Astrocyte (in vitro differentiated cells and primary cell): Measurements from ENCODE around the gene CRY2. TPM values are rescaled to one million over a fixed set of nuclear protein-coding genes. Genes with fewer than 3 reads are reported as not detected.
A peak's percentile ranks its signal among the peaks of the same experiment; 100 is the strongest.

Experiments
- DNase-seq: peaks from one replicate; pipeline ENCODE4 v3.0.0-alpha.2; 2010; ENCODE audit warnings: low read depth
- FAIRE-seq: peaks from 2 replicates; lab custom pipeline; 2011; peaks lifted over from hg19 to GRCh38; lab: Jason Lieb, UNC
- H2AFZ ChIP-seq: 2 replicates; pipeline ENCODE4 v1.6.0; 2012; ENCODE audit warnings: low read depth, low read length, inconsistent platforms
- H3K27ac ChIP-seq: 2 replicates; pipeline ENCODE4 v1.5.1; 2011; ENCODE audit warnings: low read depth, low read length, inconsistent platforms
- H3K27me3 ChIP-seq: 2 replicates; pipeline ENCODE4 v1.6.0; 2011; ENCODE audit warnings: low read length, inconsistent platforms; ENCODE audit not compliant: insufficient read depth
- H3K36me3 ChIP-seq: 2 replicates; pipeline ENCODE4 v1.5.1; 2011; ENCODE audit warnings: low read length, inconsistent platforms; ENCODE audit not compliant: insufficient read depth
- H3K4me1 ChIP-seq: 2 replicates; pipeline ENCODE4 v1.5.1; 2011; ENCODE audit warnings: low read length, inconsistent platforms; ENCODE audit not compliant: insufficient read depth
- H3K4me2 ChIP-seq: 2 replicates; pipeline ENCODE4 v1.6.0; 2012; ENCODE audit warnings: low read length, inconsistent platforms
- H3K4me3 ChIP-seq: 2 replicates; pipeline ENCODE4 v1.5.1; 2011; ENCODE audit warnings: low read depth, mild to moderate bottlenecking, low read length, inconsistent platforms; ENCODE audit not compliant: insufficient read depth
- H3K79me2 ChIP-seq: 2 replicates; pipeline ENCODE4 v1.6.0; 2012; ENCODE audit warnings: mild to moderate bottlenecking, low read length, inconsistent platforms; ENCODE audit not compliant: insufficient read depth
- H3K9ac ChIP-seq: 2 replicates; pipeline ENCODE4 v1.6.0; 2012; ENCODE audit warnings: mild to moderate bottlenecking, low read length, inconsistent platforms
- H3K9me3 ChIP-seq: 2 replicates; pipeline ENCODE4 v1.5.1; 2012; ENCODE audit warnings: low read depth, mild to moderate bottlenecking, low read length, inconsistent platforms; ENCODE audit not compliant: insufficient read depth
- H4K20me1 ChIP-seq: 2 replicates; pipeline ENCODE4 v1.6.0; 2012; ENCODE audit warnings: low read length, inconsistent platforms; ENCODE audit not compliant: insufficient read depth
- H3K27ac Mint-ChIP-seq: one replicate; pipeline ENCODE4 v1.8.0; 2021; ENCODE audit warnings: mild to moderate bottlenecking, mixed read lengths; ENCODE audit not compliant: unreplicated experiment
- H3K27me3 Mint-ChIP-seq: one replicate; pipeline ENCODE4 v1.8.0; 2021; ENCODE audit warnings: low read depth, mixed read lengths; ENCODE audit not compliant: unreplicated experiment
- H3K36me3 Mint-ChIP-seq: one replicate; pipeline ENCODE4 v1.8.0; 2021; ENCODE audit warnings: low read depth, mixed read lengths; ENCODE audit not compliant: unreplicated experiment
- H3K4me1 Mint-ChIP-seq: one replicate; pipeline ENCODE4 v1.8.0; 2021; ENCODE audit warnings: low read depth, mixed read lengths; ENCODE audit not compliant: unreplicated experiment
- H3K4me3 Mint-ChIP-seq: one replicate; pipeline ENCODE4 v1.8.0; 2021; ENCODE audit warnings: mild to moderate bottlenecking, moderate library complexity, mixed read lengths; ENCODE audit not compliant: unreplicated experiment
- H3K9me3 Mint-ChIP-seq: one replicate; pipeline ENCODE4 v1.8.0; 2021; ENCODE audit warnings: mild to moderate bottlenecking, mixed read lengths; ENCODE audit not compliant: unreplicated experiment
- EZH2 ChIP-seq: IDR thresholded peaks from 2 replicates; pipeline ENCODE4 v1.6.1; 2012; ENCODE audit warnings: mild to moderate bottlenecking, low read length, inconsistent platforms; ENCODE audit not compliant: insufficient read depth
- total RNA-seq: library from RNA; stranded (reverse); gene quantifications from 2 replicates; pipeline ENCODE4 v1.2.1, GENCODE V29; 2021
- TF ChIP-seq, protein P1 (sequence below): IDR thresholded peaks from 2 replicates; pipeline ENCODE4 v1.5.1; 2011; ENCODE audit warnings: low read depth, mild to moderate bottlenecking, inconsistent platforms, low read length, moderate library complexity; ENCODE audit not compliant: insufficient read depth

CRY2 gene
- total RNA-seq, 1 donor from 2014 or later = 16.9 TPM

DNA sequence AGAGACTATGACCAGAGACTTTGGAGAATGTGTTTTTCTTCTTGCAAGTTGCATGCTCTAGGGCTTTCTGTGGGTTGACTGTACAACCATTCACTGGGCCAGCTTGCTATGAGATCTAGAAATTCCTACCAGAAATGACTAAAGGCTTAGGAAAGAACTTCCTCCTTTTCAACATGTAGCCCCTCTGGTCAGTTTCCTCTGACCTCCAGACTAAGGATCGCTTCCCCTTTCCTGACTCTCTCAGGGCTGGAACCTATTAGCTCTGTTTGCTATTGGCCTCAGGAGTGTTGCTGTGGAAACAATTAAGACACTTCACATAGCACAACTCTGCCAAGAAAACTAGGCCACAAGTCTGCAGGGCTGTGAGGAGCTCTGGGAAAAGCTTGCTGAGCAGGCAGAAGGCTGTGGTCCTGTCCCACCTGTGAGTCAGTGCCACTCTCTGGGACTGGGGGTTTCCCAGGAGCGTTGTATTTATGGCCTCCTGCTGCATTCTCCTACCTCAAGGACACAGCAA lies 10.7 kb downstream of the CRY2 start:
- Histone ChIP-seq H3K27me3 (no peaks in the 10 kb centered on the region), H4K20me1 (peaks cover 57% of the 10 kb centered on the region), H3K79me2 (peaks cover 28% of the 10 kb centered on the region), H3K27ac (peak overlapping the region; percentile 62), H3K4me1 (peaks cover 26% of the 10 kb centered on the region), H3K9me3 (no peaks in the 10 kb centered on the region), H3K4me2 (peak overlapping the region; percentile 7), H3K36me3 (peaks cover 18% of the 10 kb centered on the region), H3K9ac (peak overlapping the region; percentile 53), H3K4me3 (no peak overlapping the region), H2AFZ (no peak overlapping the region)
- Mint-ChIP-seq H3K27ac (peak overlapping the region; percentile 63), H3K4me1 (peaks cover 35% of the 10 kb centered on the region), H3K9me3 (no peaks in the 10 kb centered on the region), H3K27me3 (no peaks in the 10 kb centered on the region), H3K4me3 (no peak overlapping the region), H3K36me3 (peaks cover 17% of the 10 kb centered on the region)
- DNase-seq = peak; percentile 96
- peak; percentile 43 for FAIRE-seq
- no peak for TF ChIP-seq EZH2
- TF ChIP-seq, protein P1, sequence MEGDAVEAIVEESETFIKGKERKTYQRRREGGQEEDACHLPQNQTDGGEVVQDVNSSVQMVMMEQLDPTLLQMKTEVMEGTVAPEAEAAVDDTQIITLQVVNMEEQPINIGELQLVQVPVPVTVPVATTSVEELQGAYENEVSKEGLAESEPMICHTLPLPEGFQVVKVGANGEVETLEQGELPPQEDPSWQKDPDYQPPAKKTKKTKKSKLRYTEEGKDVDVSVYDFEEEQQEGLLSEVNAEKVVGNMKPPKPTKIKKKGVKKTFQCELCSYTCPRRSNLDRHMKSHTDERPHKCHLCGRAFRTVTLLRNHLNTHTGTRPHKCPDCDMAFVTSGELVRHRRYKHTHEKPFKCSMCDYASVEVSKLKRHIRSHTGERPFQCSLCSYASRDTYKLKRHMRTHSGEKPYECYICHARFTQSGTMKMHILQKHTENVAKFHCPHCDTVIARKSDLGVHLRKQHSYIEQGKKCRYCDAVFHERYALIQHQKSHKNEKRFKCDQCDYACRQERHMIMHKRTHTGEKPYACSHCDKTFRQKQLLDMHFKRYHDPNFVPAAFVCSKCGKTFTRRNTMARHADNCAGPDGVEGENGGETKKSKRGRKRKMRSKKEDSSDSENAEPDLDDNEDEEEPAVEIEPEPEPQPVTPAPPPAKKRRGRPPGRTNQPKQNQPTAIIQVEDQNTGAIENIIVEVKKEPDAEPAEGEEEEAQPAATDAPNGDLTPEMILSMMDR = no peak

DNA sequence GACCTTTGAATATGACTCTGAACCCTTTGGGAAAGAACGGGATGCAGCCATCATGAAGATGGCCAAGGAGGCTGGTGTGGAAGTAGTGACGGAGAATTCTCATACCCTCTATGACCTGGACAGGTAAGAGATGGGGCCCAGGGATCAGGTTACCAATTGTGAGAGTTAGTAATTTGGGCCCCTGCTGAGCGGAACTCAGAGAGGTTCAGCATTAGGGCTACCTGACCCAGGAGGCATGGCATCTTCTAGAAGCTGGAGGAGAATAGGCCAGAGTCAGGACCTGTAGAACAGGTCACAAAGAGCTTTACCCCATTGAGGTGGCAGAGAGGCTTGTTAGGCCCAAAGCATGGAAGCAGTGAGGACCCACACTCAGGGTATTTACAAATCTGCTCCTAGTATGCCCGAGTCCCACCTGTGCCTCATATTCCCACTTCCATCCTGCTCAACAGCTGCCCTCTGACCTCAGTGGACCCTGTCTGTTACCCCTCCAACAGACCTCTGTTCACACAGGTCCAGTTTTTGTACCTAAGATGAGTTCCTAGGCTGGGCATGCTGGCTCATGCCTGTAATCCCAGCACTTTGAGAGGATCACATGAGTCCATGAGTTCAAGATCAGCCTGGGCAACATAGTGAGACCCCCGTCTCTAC lies 11.6 kb downstream of the CRY2 start:
- H3K4me3 ChIP-seq = no peak overlapping the region
- H3K27ac Mint-ChIP-seq = no peak overlapping the region
- TF ChIP-seq EZH2 = no peak
- TF ChIP-seq, protein P1 = no peak
- peak overlapping the region; percentile 53 for H3K9ac ChIP-seq
- FAIRE-seq (no peak), DNase-seq (no peak)
- peaks cover 20% of the 10 kb centered on the region for H3K36me3 Mint-ChIP-seq
- peaks cover 35% of the 10 kb centered on the region for H3K4me1 Mint-ChIP-seq
- peaks cover 20% of the 10 kb centered on the region for H3K36me3 ChIP-seq
- H3K9me3 ChIP-seq = no peaks in the 10 kb centered on the region
- H3K4me1 ChIP-seq = peaks cover 26% of the 10 kb centered on the region
- H3K4me2 ChIP-seq = peak overlapping the region; percentile 7
- no peaks in the 10 kb centered on the region for H3K27me3 ChIP-seq
- H3K27ac ChIP-seq = peak overlapping the region; percentile 62
- peak overlapping the region; percentile 34 for H3K4me3 Mint-ChIP-seq
- H4K20me1 ChIP-seq = peaks cover 49% of the 10 kb centered on the region
- no peak overlapping the region for H2AFZ ChIP-seq
- no peaks in the 10 kb centered on the region for H3K9me3 Mint-ChIP-seq
- H3K79me2 ChIP-seq = peaks cover 20% of the 10 kb centered on the region
- H3K27me3 Mint-ChIP-seq = no peaks in the 10 kb centered on the region

DNA sequence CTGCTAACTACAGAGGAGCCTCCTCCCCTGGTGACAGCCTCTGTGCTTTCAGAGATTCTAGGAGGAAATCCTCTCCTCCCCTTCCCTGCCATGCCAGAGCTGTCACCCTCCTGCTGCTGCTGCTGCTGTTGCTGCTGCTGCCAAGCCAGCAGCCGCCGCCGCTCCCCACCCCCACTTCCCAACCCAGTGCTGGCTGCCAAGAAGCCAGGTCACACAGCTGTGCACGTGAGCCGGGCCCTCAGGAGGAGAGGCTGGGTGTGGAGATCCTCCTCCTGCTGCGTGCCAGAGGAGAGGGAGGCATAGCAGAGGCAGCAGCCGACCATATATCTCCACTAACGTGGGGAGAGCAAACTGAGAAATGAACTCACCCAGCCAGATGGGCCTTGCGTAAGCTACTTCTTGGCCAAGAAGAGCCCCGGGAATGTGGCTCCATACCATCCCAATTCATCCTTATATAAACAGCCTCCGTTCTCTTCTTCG lies 12.4 kb downstream of the CRY2 start:
- H3K27me3 Mint-ChIP-seq = no peaks in the 10 kb centered on the region
- no peak overlapping the region for H3K4me3 Mint-ChIP-seq
- peaks cover 45% of the 10 kb centered on the region for H4K20me1 ChIP-seq
- peak overlapping the region; percentile 18 for H3K27ac Mint-ChIP-seq
- peak overlapping the region; percentile 53 for H3K9ac ChIP-seq
- no peaks in the 10 kb centered on the region for H3K9me3 Mint-ChIP-seq
- H3K4me2 ChIP-seq = peak overlapping the region; percentile 30
- peaks cover 13% of the 10 kb centered on the region for H3K79me2 ChIP-seq
- H3K36me3 ChIP-seq = peaks cover 23% of the 10 kb centered on the region
- H3K36me3 Mint-ChIP-seq = peaks cover 20% of the 10 kb centered on the region
- DNase-seq (peak; percentile 93), FAIRE-seq (no peak)
- peak overlapping the region; percentile 14 for H2AFZ ChIP-seq
- peaks cover 26% of the 10 kb centered on the region for H3K4me1 ChIP-seq
- H3K9me3 ChIP-seq = no peaks in the 10 kb centered on the region
- TF ChIP-seq, protein P1 = no peak
- TF ChIP-seq EZH2 = no peak
- H3K27me3 ChIP-seq = no peaks in the 10 kb centered on the region
- peak overlapping the region; percentile 62 for H3K27ac ChIP-seq
- no peak overlapping the region for H3K4me3 ChIP-seq
- H3K4me1 Mint-ChIP-seq = peaks cover 35% of the 10 kb centered on the region
